Fibroblast of lung (primary cell): ENCODE results near the gene TRAF5. TPM values are rescaled to one million over a fixed set of nuclear protein-coding genes. Genes with fewer than 3 reads are reported as not detected.
A peak's percentile ranks its signal among the peaks of the same experiment; 100 is the strongest.

ENCODE experiments used
- DNase-seq, 2 donors: peaks; one replicate each; pipeline versions ENCODE4 v3.0.0 to v3.0.0-alpha.2; 2010; ENCODE audit warnings: low read depth in 2 of 2
- H2AFZ ChIP-seq: 2 replicates; pipeline ENCODE4 v1.5.1; 2012; ENCODE audit warnings: low read length, control low read depth, inconsistent platforms
- H3K27ac ChIP-seq: 2 replicates; pipeline ENCODE4 v1.5.1; 2011; ENCODE audit warnings: low read length, control low read depth; ENCODE audit not compliant: insufficient read depth
- H3K27me3 ChIP-seq: 2 replicates; pipeline ENCODE4 v1.5.1; 2011; ENCODE audit warnings: mild to moderate bottlenecking, low read length; ENCODE audit not compliant: control insufficient read depth, insufficient read depth
- H3K36me3 ChIP-seq: 2 replicates; pipeline ENCODE4 v1.5.1; 2011; ENCODE audit warnings: low read length; ENCODE audit not compliant: control insufficient read depth, insufficient read depth
- H3K4me1 ChIP-seq: 2 replicates; pipeline ENCODE4 v1.5.1; 2011; ENCODE audit warnings: low read length; ENCODE audit not compliant: control insufficient read depth, insufficient read depth; ENCODE audit errors: extremely low read depth
- H3K4me2 ChIP-seq: 2 replicates; pipeline ENCODE4 v1.5.1; 2011; ENCODE audit warnings: low read length, control low read depth; ENCODE audit not compliant: insufficient read depth; ENCODE audit errors: extremely low read depth
- H3K4me3 ChIP-seq, 4 experiments: fragments of 200-600 bp in 1 of 4; sonication (generic) in 1 of 4; replicated peaks in 1 of 4; 2 replicates each; pipeline ENCODE4 v1.5.1; 2011 to 2016; ENCODE audit warnings: low read length in 4 of 4, low read depth in 3 of 4, mild to moderate bottlenecking in 3 of 4, control low read depth in 2 of 4, inconsistent platforms in 1 of 4, mixed read lengths in 1 of 4; ENCODE audit not compliant: insufficient read depth in 1 of 4; ENCODE audit errors: control extremely low read depth in 1 of 4
- H3K79me2 ChIP-seq: 2 replicates; pipeline ENCODE4 v1.5.1; 2012; ENCODE audit warnings: mild to moderate bottlenecking, low read length, inconsistent platforms; ENCODE audit not compliant: control insufficient read depth, insufficient read depth
- H3K9ac ChIP-seq: 2 replicates; pipeline ENCODE4 v1.5.1; 2011; ENCODE audit warnings: mild to moderate bottlenecking, low read length, control low read depth; ENCODE audit not compliant: insufficient read depth
- H3K9me3 ChIP-seq: 2 replicates; pipeline ENCODE4 v1.5.1; 2012; ENCODE audit warnings: low read depth, low read length; ENCODE audit not compliant: control insufficient read depth, insufficient read depth
- H4K20me1 ChIP-seq: 2 replicates; pipeline ENCODE4 v1.5.1; 2011; ENCODE audit warnings: low read length; ENCODE audit not compliant: control insufficient read depth, insufficient read depth; ENCODE audit errors: extremely low read depth
- EZH2 ChIP-seq: IDR thresholded peaks from 2 replicates; pipeline ENCODE4 v1.5.1; 2012; ENCODE audit warnings: low read length, control low read depth, mild to moderate bottlenecking; ENCODE audit errors: missing control alignments
- polyA plus RNA-seq, 2 donors: library from polyadenylated mRNA; depleted of rRNA in 1 of 2; stranded (reverse) in 1 of 2; unstranded in 1 of 2; fragments of >200 nt; gene quantifications; 2 replicates each; pipeline ENCODE4 v1.2.1, GENCODE V29; 2011 to 2012; ENCODE audit warnings: missing spikeins in 1 of 2
- total RNA-seq: library from RNA; depleted of rRNA; stranded (reverse); fragments of >200 nt; gene quantifications from 2 replicates; pipeline ENCODE4 v1.2.1, GENCODE V29; 2014
- TF ChIP-seq, protein P1 (sequence below), 2 donors: IDR thresholded peaks in 1 of 2; conservative IDR thresholded peaks in 1 of 2; 1 replicate in 1 of 2; 2 replicates in 1 of 2; pipeline ENCODE4 v1.5.1; 2011 to 2012; ENCODE audit warnings: low read length in 2 of 2, control low read depth in 1 of 2, inconsistent platforms in 1 of 2, low read depth in 1 of 2, mild to moderate bottlenecking in 1 of 2

Gene TRAF5
- total and polyA plus RNA-seq, 2 donors (not counting 1 experiment from before 2014, with no cell fraction given) = 13.5 to 20.9 TPM

DNA sequence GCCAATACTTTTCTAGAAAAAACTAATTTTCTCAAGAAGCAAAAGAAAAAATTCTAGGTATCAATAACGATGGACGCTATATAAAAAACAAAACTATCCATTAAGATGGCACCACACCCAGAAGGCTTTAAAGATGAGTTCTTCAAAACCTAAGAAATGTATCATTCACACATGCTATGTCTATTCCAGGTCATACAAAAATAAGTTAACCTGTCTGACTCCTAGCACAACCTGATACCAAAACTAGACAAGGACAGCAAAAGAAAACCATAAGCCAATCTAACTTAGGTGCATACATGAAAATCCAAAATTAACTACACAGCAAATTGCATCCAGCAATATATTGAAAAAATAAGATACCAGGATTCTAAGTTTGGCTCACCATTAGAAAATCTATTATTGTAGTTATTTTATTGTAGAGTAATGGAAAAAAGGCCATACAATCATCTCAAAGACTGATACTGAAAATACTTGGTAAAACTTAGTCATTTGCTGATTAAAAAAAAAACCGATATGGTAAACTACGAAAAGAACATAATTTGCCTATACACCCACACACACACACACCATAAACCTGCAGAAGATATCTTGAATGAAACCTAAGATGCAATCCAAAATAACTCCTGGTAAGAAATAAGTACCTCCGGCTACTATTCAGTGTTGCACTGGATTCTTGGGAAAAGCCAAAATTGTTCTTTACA lies 55.0 kb downstream of the TRAF5 start:
- Histone ChIP-seq H3K27me3 (no peaks in the 10 kb centered on the region), H4K20me1 (no peaks in the 10 kb centered on the region), H3K27ac (no peak overlapping the region), H3K4me2 (peak overlapping the region; percentile 64), H3K4me3 (peak overlapping the region; percentile 39 to 85 (median 76)), H3K9ac (no peak overlapping the region), H3K79me2 (no peaks in the 10 kb centered on the region), H2AFZ (peak overlapping the region; percentile 71), H3K4me1 (no peaks in the 10 kb centered on the region), H3K36me3 (no peaks in the 10 kb centered on the region), H3K9me3 (no peaks in the 10 kb centered on the region)
- no peak for TF ChIP-seq EZH2
- TF ChIP-seq, protein P1, sequence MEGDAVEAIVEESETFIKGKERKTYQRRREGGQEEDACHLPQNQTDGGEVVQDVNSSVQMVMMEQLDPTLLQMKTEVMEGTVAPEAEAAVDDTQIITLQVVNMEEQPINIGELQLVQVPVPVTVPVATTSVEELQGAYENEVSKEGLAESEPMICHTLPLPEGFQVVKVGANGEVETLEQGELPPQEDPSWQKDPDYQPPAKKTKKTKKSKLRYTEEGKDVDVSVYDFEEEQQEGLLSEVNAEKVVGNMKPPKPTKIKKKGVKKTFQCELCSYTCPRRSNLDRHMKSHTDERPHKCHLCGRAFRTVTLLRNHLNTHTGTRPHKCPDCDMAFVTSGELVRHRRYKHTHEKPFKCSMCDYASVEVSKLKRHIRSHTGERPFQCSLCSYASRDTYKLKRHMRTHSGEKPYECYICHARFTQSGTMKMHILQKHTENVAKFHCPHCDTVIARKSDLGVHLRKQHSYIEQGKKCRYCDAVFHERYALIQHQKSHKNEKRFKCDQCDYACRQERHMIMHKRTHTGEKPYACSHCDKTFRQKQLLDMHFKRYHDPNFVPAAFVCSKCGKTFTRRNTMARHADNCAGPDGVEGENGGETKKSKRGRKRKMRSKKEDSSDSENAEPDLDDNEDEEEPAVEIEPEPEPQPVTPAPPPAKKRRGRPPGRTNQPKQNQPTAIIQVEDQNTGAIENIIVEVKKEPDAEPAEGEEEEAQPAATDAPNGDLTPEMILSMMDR (conservative IDR thresholded peaks at IDR 0.05 in 1 of 2, IDR thresholded peaks at IDR 0.05 in 1 of 2; ENCODE audit: low read depth in 1 of 2, low read length in 2 of 2) = no peak
- no peak for DNase-seq

DNA sequence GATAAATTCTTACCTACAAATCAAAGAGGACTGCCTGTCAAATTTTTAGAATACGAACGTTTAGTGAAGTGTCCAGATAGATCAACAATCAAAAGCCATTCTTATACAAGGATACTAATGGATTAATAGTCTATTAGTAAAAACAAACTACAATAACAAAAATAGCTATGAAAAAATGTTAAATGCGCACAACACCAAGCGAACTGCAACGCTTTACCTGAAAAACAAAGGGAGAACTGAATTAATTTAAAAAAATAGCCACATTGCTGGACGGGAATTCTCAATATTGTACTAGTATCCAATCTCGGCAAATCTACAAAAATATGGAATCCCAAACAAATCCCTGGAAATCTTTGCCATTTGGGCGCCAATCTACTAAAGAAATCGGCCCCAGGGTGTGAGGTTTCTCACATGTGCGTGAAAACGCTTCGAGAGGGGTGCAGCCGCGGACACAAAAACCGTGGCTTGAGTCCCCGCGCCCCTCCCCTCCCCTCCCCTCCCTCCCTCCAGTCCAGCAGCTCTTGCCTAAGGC lies 55.6 kb downstream of the TRAF5 start:
- TF ChIP-seq, protein P1 (conservative IDR thresholded peaks at IDR 0.05 in 1 of 2, IDR thresholded peaks at IDR 0.05 in 1 of 2; ENCODE audit: low read depth in 1 of 2, low read length in 2 of 2) = no peak
- TF ChIP-seq EZH2 = no peak
- DNase-seq = no peak

DNA sequence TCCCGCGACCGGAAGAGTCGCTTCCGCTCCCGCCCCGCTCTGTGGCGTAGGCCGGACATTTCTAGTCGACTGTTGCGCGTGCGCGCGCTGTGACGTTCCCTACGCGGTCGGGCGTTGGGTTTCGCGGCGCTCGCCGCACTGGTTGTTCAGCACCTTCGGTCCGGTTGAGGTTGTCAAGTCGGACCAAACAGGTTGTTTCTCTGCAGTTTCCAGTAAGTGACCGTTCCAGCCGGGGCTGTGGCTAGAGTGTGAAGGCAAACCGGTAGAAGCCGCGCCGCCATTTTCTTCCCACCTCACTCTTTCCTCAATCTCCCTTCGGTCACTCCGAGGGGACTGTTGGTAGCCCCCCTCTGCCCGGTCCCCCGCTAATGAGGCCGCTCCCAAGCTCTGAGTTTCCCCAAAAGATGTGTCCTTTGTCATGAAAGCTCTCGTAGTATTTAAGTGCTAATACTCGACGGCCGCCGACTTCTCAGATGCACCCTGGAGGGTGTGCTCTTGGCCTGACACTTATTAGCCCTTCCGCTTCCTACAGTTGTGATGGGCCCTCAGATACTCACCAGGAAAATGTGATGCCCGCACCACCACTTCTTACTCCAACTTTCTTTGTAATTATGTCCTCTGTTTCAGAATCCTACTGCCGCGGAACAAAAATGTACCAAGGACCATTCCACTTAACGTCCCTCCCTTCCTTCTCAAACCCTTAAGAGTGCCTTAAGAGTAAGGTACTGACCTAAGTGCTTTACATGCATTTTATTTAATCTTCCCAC lies 56.3 kb downstream of the TRAF5 start:
- Histone ChIP-seq H3K4me2 (peak overlapping the region; percentile 96), H3K27me3 (no peaks in the 10 kb centered on the region), H3K79me2 (no peaks in the 10 kb centered on the region), H3K9me3 (no peaks in the 10 kb centered on the region), H3K9ac (peak overlapping the region; percentile 97), H4K20me1 (no peaks in the 10 kb centered on the region), H3K27ac (peak overlapping the region; percentile 99), H3K4me3 (peak overlapping the region; percentile 69 to 85 (median 82)), H2AFZ (peak overlapping the region; percentile 96), H3K36me3 (no peaks in the 10 kb centered on the region), H3K4me1 (no peaks in the 10 kb centered on the region)
- TF ChIP-seq, protein P1 (conservative IDR thresholded peaks at IDR 0.05 in 1 of 2, IDR thresholded peaks at IDR 0.05 in 1 of 2; ENCODE audit: low read depth in 1 of 2, low read length in 2 of 2) = no peak
- TF ChIP-seq EZH2 = no peak
- DNase-seq = peak; percentile 94

More for the DNA sequence above, 55.6 kb downstream of the TRAF5 start:
- Histone ChIP-seq H3K9me3 (no peaks in the 10 kb centered on the region), H3K4me2 (peak overlapping the region; percentile 64), H3K36me3 (no peaks in the 10 kb centered on the region), H3K4me1 (no peaks in the 10 kb centered on the region), H3K79me2 (no peaks in the 10 kb centered on the region), H3K27me3 (no peaks in the 10 kb centered on the region), H3K4me3 (peak overlapping the region; percentile 39 to 85 (median 76)), H3K27ac (peak overlapping the region; percentile 99), H4K20me1 (no peaks in the 10 kb centered on the region), H2AFZ (peak overlapping the region; percentile 71), H3K9ac (peak overlapping the region; percentile 97)
